HG02610 (cell line): ENCODE measurements around the gene AFF1.
"Not testable (repeated sequence)": the region's sequence is repeated elsewhere in the genome, so short reads cannot be mapped to it uniquely, and the experiment has no call there.

ENCODE experiments used
- ATAC-seq: cut with Tn5 transposase; IDR thresholded peaks from one replicate; pipeline ENCODE4 v1.9.1; 2021; ENCODE audit warnings: mild to moderate bottlenecking, moderate library complexity; ENCODE audit not compliant: unreplicated experiment

Gene AFF1

GRCh38 chr4:87075876-87076275, 141.1 kb downstream of the AFF1 start:
- ATAC-seq, result no peak

DNA sequence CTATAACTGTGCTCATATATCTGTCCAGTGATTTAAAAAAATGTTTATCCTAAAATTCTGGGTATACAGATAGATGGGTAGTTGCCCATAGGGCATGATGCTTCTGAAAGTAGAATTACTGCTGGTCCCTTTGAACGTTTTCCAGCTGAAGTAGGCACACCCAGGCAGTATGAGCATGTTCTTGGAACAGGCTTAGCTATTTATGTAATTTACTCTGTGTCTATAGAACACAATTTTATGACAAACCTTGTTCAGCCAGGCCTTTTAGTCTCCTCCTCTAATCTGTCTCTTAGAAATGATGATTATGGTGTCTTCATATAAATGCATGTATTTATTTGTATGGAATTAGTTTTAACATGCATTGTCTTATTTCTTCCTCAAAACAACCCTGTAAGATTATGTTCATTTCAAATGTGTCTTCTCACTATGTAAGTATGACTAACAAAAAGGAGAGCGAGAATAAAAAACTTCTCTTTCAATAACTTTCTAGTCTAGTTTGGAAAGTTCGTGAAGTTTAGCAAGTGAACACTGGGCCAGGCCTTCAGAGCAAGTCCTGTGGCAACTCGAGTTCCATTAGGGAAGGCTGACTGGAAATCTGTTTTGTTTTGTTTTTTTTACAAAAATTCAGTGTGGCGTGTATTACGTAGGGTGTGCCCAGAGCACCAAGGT, 142.0 kb downstream of the AFF1 start:
- ATAC-seq, result no peak

DNA sequence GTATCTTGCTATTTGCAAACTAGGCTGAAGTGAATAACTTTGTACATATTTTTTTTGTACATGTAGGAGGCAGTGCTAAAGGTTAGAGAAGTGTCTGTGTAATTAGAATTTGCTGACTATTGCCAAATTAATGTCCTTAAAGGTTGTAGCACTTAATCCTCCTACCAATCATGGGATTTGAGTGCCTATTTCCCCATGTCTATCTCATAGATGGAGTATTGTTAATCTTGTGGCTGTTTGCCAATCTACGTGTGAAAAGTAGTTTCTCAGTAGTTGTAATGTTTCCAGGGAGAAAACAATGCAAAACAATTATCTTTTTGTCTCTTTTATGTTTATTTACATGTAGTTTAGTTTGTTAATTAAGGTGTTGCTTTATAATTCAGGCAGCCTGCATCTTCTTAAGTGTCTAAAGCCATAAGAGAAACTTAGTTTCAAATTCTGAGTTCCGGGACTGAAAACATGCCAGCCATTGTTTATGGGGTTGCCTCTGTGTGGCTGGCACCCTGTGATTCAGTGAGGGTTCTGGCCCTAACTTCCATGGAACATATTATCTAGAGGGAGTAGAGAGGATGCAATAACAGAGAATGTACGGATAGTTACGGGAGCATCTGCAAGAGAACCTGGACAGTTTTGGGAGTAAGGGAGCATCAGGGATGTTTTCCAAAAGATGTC, 143.2 kb downstream of the AFF1 start:
- ATAC-seq, result no peak

DNA sequence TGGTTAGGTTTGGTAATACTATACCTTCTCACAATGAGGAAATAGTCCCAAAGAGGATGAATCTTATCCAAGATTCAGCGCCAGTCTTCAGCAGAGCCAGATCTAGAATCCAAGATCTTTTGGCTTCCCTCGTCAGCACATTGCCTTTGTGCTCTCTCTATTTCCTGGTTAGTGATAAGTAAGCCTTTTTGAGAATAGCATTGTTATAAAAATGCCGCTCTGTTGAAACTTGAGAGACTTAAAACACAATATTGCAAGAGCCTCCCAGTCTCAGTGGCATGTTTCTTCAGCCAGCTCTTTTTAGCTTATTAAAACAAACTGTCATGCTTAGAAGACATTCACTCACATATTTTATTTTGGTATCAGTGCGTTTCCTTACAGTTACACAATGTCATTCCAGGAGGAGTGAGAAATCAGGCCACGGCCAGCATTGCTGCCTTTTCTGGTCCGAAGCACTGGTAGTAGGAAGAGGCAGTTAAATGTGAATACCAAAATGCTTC, 144.2 kb downstream of the AFF1 start:
- no peak for ATAC-seq

GRCh38 chr4:87079967-87080366, 145.2 kb downstream of the AFF1 start:
- ATAC-seq, result no peak

GRCh38 chr4:87080462-87080861, 145.7 kb downstream of the AFF1 start:
- no peak for ATAC-seq

GRCh38 chr4:87081826-87082225, 147.0 kb downstream of the AFF1 start:
- ATAC-seq, result no peak

DNA sequence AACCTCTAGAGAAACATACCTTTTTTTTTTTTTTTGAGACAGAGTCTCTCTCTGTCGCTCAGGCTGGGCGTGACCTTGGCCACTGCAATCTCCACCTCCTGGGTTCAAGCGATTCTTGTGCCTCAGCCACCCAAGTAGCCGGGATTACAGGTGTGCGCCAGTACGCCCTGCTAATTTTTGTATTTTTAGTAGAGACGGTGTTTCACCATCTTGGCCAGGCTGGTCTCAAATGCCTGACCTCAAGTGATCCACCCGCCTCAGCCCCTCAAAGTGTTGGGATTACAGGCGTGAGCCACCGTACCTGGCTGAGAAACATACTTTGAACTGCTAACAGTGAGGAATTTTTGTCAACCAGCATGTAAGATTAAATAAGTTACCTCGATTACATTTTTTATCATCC, 150.9 kb downstream of the AFF1 start:
- not testable (repeated sequence) for ATAC-seq

DNA sequence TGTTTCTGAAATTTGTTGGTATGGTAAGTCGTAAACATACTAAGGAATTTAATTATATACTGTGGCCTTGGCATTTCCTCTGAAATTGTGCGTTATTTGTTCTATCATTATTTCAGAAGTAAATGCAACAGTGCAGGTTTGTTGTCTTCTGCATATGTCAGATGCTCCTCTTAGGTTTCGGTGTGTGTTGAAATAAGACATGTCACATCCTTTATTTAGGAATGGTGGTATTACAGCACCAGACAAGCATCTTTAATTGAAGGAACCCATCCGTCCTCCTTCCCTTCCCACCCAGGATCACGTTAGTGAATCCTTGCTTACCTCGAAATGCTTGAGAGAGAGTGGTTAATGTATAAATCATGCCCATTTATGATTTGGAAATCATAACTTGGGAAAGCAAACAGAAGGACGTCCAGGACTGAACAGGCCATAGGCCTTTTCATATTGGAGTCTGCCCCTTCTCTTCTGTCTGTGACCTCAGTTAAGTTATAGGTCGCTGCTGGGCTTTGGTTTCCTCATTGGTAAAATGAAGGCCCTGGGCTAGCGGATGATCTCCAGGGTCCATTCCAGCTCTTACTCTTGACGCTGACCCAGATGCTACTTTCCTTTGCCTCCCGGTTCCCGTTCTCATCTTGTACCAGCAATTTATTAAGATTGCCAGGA, 151.5 kb downstream of the AFF1 start:
- ATAC-seq, result no peak

DNA sequence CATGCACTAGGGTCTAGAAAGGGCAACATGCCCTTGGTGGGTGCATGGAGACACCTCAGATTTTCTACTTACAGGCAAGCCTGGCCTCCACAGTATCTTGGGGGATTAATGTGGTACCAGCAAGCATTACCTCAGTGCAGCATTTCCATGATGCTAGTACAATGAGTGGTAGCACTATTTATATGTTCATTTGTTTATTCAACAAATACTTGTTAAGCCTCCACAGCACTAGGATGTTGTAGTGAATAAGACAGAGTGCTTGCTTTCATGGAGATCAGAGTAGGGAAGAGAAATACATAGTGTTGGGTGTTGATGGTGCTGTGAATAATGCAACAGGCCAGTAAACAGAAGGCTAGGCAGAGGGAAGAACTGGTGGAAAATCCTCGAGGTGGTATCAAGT, 152.2 kb downstream of the AFF1 start:
- ATAC-seq, result no peak

- ATAC-seq, result no peak
Observed at GRCh38 chr4:87087420-87087819, 152.6 kb downstream of the AFF1 start.

DNA sequence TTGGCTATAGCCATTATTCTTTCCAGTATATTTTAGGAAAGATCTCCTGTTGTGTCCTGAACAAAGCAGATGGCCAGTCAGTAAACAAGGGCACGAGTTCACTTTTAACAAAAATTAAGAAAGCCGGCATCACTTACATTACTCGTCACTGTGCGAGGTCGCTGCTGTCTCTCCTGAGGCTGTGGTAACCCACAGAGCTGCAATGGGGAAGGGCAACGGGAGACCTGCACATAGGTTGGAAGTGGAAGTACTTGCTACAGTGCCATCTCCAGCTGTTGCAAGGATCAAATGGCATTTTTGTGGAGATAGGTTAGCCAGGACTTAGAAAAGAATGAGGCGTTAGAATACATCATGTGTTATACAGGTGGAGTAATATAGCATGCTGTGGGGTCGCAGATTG, 153.4 kb downstream of the AFF1 start:
- no peak for ATAC-seq

DNA sequence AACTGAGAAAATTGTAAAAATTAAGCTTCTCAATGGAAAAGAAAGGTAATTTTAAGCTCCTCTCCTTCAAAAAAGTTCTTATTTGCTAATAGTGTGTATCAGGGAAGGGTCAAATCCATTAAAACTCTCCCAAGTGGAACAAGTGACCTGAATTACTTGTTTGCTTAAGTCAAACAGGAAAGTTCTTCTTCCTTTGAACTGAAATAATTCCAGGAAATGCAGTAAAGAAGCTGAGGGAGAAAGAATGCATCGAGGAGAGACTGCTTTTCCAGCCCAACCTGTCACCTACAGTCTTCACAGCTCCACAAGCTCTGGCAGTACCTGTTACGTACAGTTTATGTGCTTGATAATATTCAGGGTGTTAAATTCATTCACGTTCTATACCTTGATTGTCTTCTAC, 154.6 kb downstream of the AFF1 start:
- no peak for ATAC-seq

DNA sequence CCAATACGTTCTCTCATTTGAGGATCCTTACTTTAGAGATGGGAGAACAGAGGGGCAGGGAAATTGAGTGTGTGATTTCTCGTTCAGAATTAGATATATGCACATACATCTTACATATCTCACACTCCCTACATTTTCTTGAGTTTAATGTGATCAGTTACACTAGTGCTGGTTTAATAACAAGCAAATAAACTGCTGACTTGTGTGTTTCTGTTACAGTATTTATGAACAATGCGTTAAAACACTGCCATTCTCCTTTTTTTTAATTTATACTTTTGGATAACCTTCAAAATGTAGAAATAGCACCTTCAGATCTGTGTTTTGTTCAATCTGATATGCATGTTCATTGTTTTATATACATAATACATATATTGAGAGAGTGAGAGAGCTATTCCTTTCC, 155.5 kb downstream of the AFF1 start:
- ATAC-seq, result no peak

GRCh38 chr4:87092389-87093141, 157.8 kb downstream of the AFF1 start:
- no peak for ATAC-seq

- ATAC-seq, result peak; percentile 77
Observed at GRCh38 chr4:87093443-87094123, 158.8 kb downstream of the AFF1 start.

- no peak for ATAC-seq
Observed at GRCh38 chr4:87097075-87097474, 162.3 kb downstream of the AFF1 start.

GRCh38 chr4:87100168-87100567, 165.4 kb downstream of the AFF1 start:
- no peak for ATAC-seq

DNA sequence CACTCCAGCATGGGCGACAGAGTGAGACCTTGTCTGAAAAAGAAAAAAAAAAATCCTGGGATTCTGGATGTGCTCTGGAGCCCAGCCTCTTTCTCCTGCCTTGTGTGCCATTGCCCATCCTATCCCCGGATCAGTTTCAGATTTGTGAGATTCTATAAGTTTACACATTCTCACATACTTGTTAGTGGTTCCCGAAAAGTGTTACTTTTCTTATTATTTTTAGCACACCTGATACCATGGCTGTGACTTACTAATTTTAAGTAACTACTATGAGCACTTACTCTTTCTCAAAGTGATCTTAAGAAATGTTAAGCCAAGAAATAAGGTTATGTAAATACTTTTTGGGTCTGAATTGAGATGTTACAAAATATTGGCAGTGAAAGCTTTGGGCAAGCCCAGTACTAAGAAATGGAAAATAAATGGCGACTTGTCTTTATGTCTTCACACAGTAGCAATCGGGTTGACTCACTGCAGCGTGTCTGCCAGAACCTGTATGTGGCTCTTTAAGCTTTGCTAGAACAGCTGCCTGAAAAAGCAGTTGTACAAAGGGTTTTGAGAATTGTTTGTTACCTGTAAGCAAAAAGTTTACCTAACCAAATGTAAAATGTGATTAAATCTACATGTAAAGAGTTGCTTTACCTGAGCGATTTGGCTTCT, 166.9 kb downstream of the AFF1 start:
- no peak for ATAC-seq

DNA sequence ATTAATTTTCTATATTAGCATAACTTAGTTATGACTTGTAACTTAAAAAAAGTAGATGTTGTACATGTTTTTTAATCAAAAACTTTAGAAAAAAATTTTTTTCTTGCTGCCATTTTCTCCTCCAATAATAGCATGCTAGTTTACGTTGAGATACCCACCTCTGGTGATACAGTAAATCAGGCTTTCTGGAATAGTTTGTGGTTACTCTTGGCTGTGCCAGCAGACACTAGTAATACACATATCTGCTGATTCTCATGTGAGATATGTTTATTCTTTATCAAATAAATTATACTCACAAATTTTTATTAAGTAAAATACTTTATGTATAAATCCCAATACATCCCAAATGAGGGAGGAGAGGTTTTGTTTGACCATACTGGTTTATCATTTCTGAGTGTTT, 168.3 kb downstream of the AFF1 start:
- ATAC-seq, result no peak
